Prostate gland (tissue), 2 donors: ENCODE results near the gene SYDE2.

Experiments
- CTCF ChIP-seq, 4 experiments: fragments of 200-600 bp in 2 of 4; fragments of 450-650 bp in 2 of 4; sonication (generic) in 2 of 4; IDR thresholded peaks; 1 replicate in 3 of 4; 2 replicates in 1 of 4; pipeline ENCODE4 v1.5.1; 2016 to 2019; ENCODE audit warnings: antibody characterized with exemption in 4 of 4, mild to moderate bottlenecking in 2 of 4, moderate library complexity in 2 of 4
- POLR2AphosphoS5 ChIP-seq: sonication (generic); formaldehyde crosslinking; IDR thresholded peaks from one replicate; pipeline ENCODE4 v1.6.1; 2017; ENCODE audit warnings: antibody characterized with exemption

GRCh38 chr1:85240643-85241042 lies 39.8 kb upstream of the SYDE2 start:
- TF ChIP-seq CTCF (IDR thresholded peaks at IDR 0.05) (no peak), POLR2AphosphoS5 (no peak)
